H1 (cell line): ENCODE measurements around the gene ENOSF1. TPM values are rescaled to one million over a fixed set of nuclear protein-coding genes. Genes with fewer than 3 reads are reported as not detected.

Experiments used
- CTCF ChIA-PET: fragments of 300-600 bp; sonication (Branson Sonifier 250); formaldehyde crosslinking; loops from one replicate; lab custom pipeline; 2021; ENCODE audit not compliant: partially characterized antibody; lab: Charles Lee
- POLR2A ChIA-PET: fragments of 300-600 bp; sonication (Branson Sonifier 250); formaldehyde crosslinking; loops from one replicate; lab custom pipeline; 2021; ENCODE audit warnings: inconsistent platforms; ENCODE audit not compliant: partially characterized antibody; lab: Charles Lee
- DNase-seq, 2 experiments: peaks; one replicate each; pipeline versions ENCODE4 v3.0.0 to v3.0.0-alpha.2; 2010 to 2022; ENCODE audit warnings: low spot score in 2 of 2, low read depth in 1 of 2, mixed read lengths in 1 of 2
- FAIRE-seq: peaks from 2 replicates; lab custom pipeline; 2011; peaks lifted over from hg19 to GRCh38; lab: Jason Lieb, UNC
- H2AFZ ChIP-seq: 2 replicates; pipeline ENCODE4 v1.8.1; 2012; ENCODE audit warnings: low read length, inconsistent platforms
- H2AK5ac ChIP-seq: 2 replicates; pipeline ENCODE4 v1.6.1; 2013; ENCODE audit warnings: low read depth, low read length
- H2BK120ac ChIP-seq: replicated peaks from 2 replicates; pipeline ENCODE3; 2013; ENCODE audit warnings: low read depth, low read length, inconsistent platforms
- H2BK12ac ChIP-seq: 2 replicates; pipeline ENCODE4 v1.6.1; 2013; ENCODE audit warnings: low read depth, low read length
- H2BK15ac ChIP-seq: 2 replicates; pipeline ENCODE4 v1.6.1; 2013; ENCODE audit warnings: low read length
- H2BK20ac ChIP-seq: 2 replicates; pipeline ENCODE4 v1.6.1; 2013; ENCODE audit warnings: low read length
- H2BK5ac ChIP-seq: 2 replicates; pipeline ENCODE4 v1.6.1; 2013; ENCODE audit warnings: low read depth, low read length
- H3K14ac ChIP-seq: 2 replicates; pipeline ENCODE4 v1.6.1; 2013; ENCODE audit warnings: inconsistent platforms; ENCODE audit not compliant: insufficient read length
- H3K18ac ChIP-seq: 2 replicates; pipeline ENCODE4 v1.6.1; 2013; ENCODE audit warnings: low read length; ENCODE audit errors: extremely low read depth
- H3K23ac ChIP-seq: 2 replicates; pipeline ENCODE4 v1.6.1; 2013; ENCODE audit warnings: inconsistent platforms; ENCODE audit not compliant: insufficient read length
- H3K23me2 ChIP-seq: 2 replicates; pipeline ENCODE4 v1.6.1; 2013; ENCODE audit warnings: low read depth, low read length
- H3K27ac ChIP-seq: 2 replicates; pipeline ENCODE4 v1.6.1; 2011; ENCODE audit warnings: low read depth, low read length, inconsistent platforms
- H3K27me3 ChIP-seq, 4 experiments: replicated peaks in 1 of 4; 1 replicate in 1 of 4; 2 replicates in 3 of 4; pipeline versions ENCODE4 v1.6.1 to v1.8.1; 2011 to 2013; ENCODE audit warnings: low read length in 3 of 4, mild to moderate bottlenecking in 3 of 4, inconsistent platforms in 2 of 4, mixed read lengths in 2 of 4, moderate library complexity in 1 of 4; ENCODE audit not compliant: control insufficient read depth in 3 of 4, insufficient read depth in 3 of 4; ENCODE audit errors: extremely low read depth in 1 of 4
- H3K36me3 ChIP-seq, 4 experiments: 2 replicates each; pipeline versions ENCODE4 v1.6.1 to v1.8.1; 2011 to 2013; ENCODE audit warnings: mild to moderate bottlenecking in 4 of 4, low read length in 3 of 4, moderate library complexity in 2 of 4, control low read depth in 1 of 4, inconsistent platforms in 1 of 4; ENCODE audit not compliant: insufficient read depth in 4 of 4, control insufficient read depth in 2 of 4
- H3K4ac ChIP-seq: replicated peaks from 2 replicates; pipeline ENCODE3; 2013; ENCODE audit warnings: low read length, low read depth, mixed read lengths, inconsistent platforms; ENCODE audit not compliant: insufficient read length
- H3K4me1 ChIP-seq, 4 experiments: replicated peaks in 1 of 4; 1 replicate in 1 of 4; 2 replicates in 3 of 4; pipeline versions ENCODE4 v1.6.1 to v1.8.1; 2011 to 2013; ENCODE audit warnings: low read length in 3 of 4, inconsistent platforms in 2 of 4, mixed read lengths in 1 of 4; ENCODE audit not compliant: insufficient read depth in 4 of 4, control insufficient read depth in 3 of 4
- H3K4me2 ChIP-seq, 2 experiments: 2 replicates each; pipeline versions ENCODE4 v1.6.1 to v1.8.1; 2011 to 2013; ENCODE audit warnings: low read depth in 2 of 2, low read length in 2 of 2, control low read depth in 1 of 2, inconsistent platforms in 1 of 2, mild to moderate bottlenecking in 1 of 2; ENCODE audit not compliant: insufficient read depth in 1 of 2
- H3K4me3 ChIP-seq, 4 experiments: fragments of 200-600, 300-600 bp in 1 of 4; sonication (generic), shearing (Covaris generic), sonication (Bioruptor Twin) in 1 of 4; 2 replicates each; pipeline versions ENCODE4 v1.5.1 to v1.8.1; 2011 to 2016; ENCODE audit warnings: low read length in 4 of 4, low read depth in 3 of 4, control low read depth in 2 of 4, inconsistent platforms in 2 of 4, mild to moderate bottlenecking in 2 of 4, mixed read lengths in 1 of 4, moderate library complexity in 1 of 4; ENCODE audit not compliant: insufficient read depth in 2 of 4; ENCODE audit errors: extremely low read depth in 1 of 4
- H3K56ac ChIP-seq: replicated peaks from 2 replicates; pipeline ENCODE3; 2013; ENCODE audit warnings: low read depth, mild to moderate bottlenecking, mixed read lengths, low read length, inconsistent platforms; ENCODE audit not compliant: insufficient read length
- H3K79me1 ChIP-seq: 2 replicates; pipeline ENCODE4 v1.6.1; 2013; ENCODE audit warnings: low read depth, low read length, control low read depth
- H3K79me2 ChIP-seq, 2 experiments: 2 replicates each; pipeline versions ENCODE4 v1.6.1 to v1.8.1; 2012 to 2013; ENCODE audit warnings: low read length in 2 of 2, mild to moderate bottlenecking in 2 of 2, inconsistent platforms in 1 of 2; ENCODE audit not compliant: insufficient read depth in 2 of 2, control insufficient read depth in 1 of 2
- H3K9ac ChIP-seq, 4 experiments: replicated peaks in 1 of 4; 1 replicate in 1 of 4; 2 replicates in 3 of 4; pipeline versions ENCODE4 v1.6.1 to v1.8.1; 2011 to 2013; ENCODE audit warnings: low read depth in 3 of 4, low read length in 3 of 4, control low read depth in 2 of 4, mild to moderate bottlenecking in 2 of 4, moderate library complexity in 2 of 4, inconsistent platforms in 1 of 4; ENCODE audit errors: extremely low read depth in 1 of 4
- H3K9me3 ChIP-seq, 2 experiments: 2 replicates each; pipeline versions ENCODE4 v1.6.1 to v1.8.1; 2012 to 2013; ENCODE audit warnings: mild to moderate bottlenecking in 2 of 2, moderate library complexity in 2 of 2, control low read depth in 1 of 2, inconsistent platforms in 1 of 2, low read depth in 1 of 2, low read length in 1 of 2, mixed read lengths in 1 of 2; ENCODE audit not compliant: insufficient read depth in 2 of 2
- H4K20me1 ChIP-seq, 2 experiments: replicated peaks in 1 of 2; 2 replicates each; pipeline versions ENCODE3 to v1.8.1; 2011 to 2013; ENCODE audit warnings: inconsistent platforms in 2 of 2, low read length in 2 of 2, mild to moderate bottlenecking in 1 of 2; ENCODE audit not compliant: insufficient read depth in 2 of 2, control insufficient read depth in 1 of 2
- H4K5ac ChIP-seq: 2 replicates; pipeline ENCODE4 v1.6.1; 2013; ENCODE audit warnings: low read length, low read depth, mixed read lengths, inconsistent platforms; ENCODE audit not compliant: insufficient read length
- H4K8ac ChIP-seq: 2 replicates; pipeline ENCODE4 v1.8.0; 2013; ENCODE audit warnings: mild to moderate bottlenecking, moderate library complexity, low read length, inconsistent platforms; ENCODE audit not compliant: insufficient read depth; ENCODE audit errors: extremely low read depth
- H4K91ac ChIP-seq: replicated peaks from 2 replicates; pipeline ENCODE3; 2013; ENCODE audit warnings: low read length, mixed read lengths, inconsistent platforms; ENCODE audit not compliant: insufficient read length
- ASH2L ChIP-seq: fragments of 200-600, 300-600 bp; sonication (generic); IDR thresholded peaks from one replicate; pipeline ENCODE4 v1.7.1; 2017; ENCODE audit warnings: low read length
- EP300 ChIP-seq, 2 experiments: IDR thresholded peaks; 1 replicate in 1 of 2; 2 replicates in 1 of 2; pipeline ENCODE4 v1.6.1; 2011 to 2012; ENCODE audit warnings: low read depth in 2 of 2, low read length in 2 of 2, mild to moderate bottlenecking in 2 of 2, borderline replicate concordance in 1 of 2, inconsistent platforms in 1 of 2, moderate library complexity in 1 of 2
- GTF2F1 ChIP-seq: IDR thresholded peaks from 2 replicates; pipeline ENCODE4 v1.6.1; 2012; ENCODE audit warnings: low read depth, low read length, improper control_type of control experiment, borderline replicate concordance
- KDM4A ChIP-seq: IDR thresholded peaks from one replicate; pipeline ENCODE4 v1.7.1; 2012; ENCODE audit warnings: low read depth, mild to moderate bottlenecking, moderate library complexity, low read length, inconsistent platforms; ENCODE audit not compliant: severe bottlenecking
- NRF1 ChIP-seq: IDR thresholded peaks from 2 replicates; pipeline ENCODE4 v1.6.1; 2011; ENCODE audit warnings: mild to moderate bottlenecking, low read depth, low read length, improper control_type of control experiment
- PHF8 ChIP-seq: fragments of 200-600 bp; sonication (generic); conservative IDR thresholded peaks from 2 replicates; pipeline ENCODE4 v1.7.1; 2012; ENCODE audit warnings: low read depth, mild to moderate bottlenecking, inconsistent platforms, low read length, moderate library complexity
- POLR2AphosphoS5 ChIP-seq: IDR thresholded peaks from 2 replicates; pipeline ENCODE4 v1.6.1; 2011; ENCODE audit warnings: low read depth, low read length
- POU5F1 ChIP-seq: IDR thresholded peaks from 2 replicates; pipeline ENCODE4 v1.6.1; 2011; ENCODE audit warnings: low read depth, mild to moderate bottlenecking, low read length, moderate library complexity
- RBBP5 ChIP-seq: IDR thresholded peaks from 2 replicates; pipeline ENCODE4 v1.7.1; 2012; ENCODE audit warnings: low read depth, mild to moderate bottlenecking, inconsistent platforms, low read length, moderate library complexity, borderline replicate concordance
- TAF7 ChIP-seq: optimal IDR thresholded peaks from 2 replicates; pipeline ENCODE3; 2011; ENCODE audit warnings: low read depth, mild to moderate bottlenecking, inconsistent platforms, low read length, moderate library complexity, borderline replicate concordance
- YY1 ChIP-seq: IDR thresholded peaks from 2 replicates; pipeline ENCODE4 v1.6.1; 2011; ENCODE audit warnings: low read depth, mild to moderate bottlenecking, low read length
- WGBS, 2 experiments: shearing (Covaris generic) in 1 of 2; methylation state at CpG; one replicate each; pipeline versions ENCODE4 v1.1.6 to v1.1.7; 2013 to 2015; ENCODE audit warnings: low lambda C conversion rate in 2 of 2, mixed read lengths in 2 of 2, inconsistent platforms in 1 of 2, low coverage in 1 of 2, missing lambda C conversion rate in 1 of 2; ENCODE audit not compliant: insufficient replicate concordance in 2 of 2, insufficient coverage in 1 of 2, insufficient read length in 1 of 2; ENCODE audit errors: extremely low coverage in 1 of 2, missing lambda C conversion rate in 1 of 2; 5-methylcytosine and 5-hydroxymethylcytosine counted together
- polyA plus RNA-seq, 7 experiments: library from polyadenylated mRNA; depleted of rRNA in 3 of 7; stranded (reverse) in 5 of 7; unstranded in 2 of 7; fragments of >200 nt in 5 of 7; fragments of 200-250 nt in 2 of 7; gene quantifications; 1 replicate in 5 of 7; 2 replicates in 1 of 7; 4 replicates in 1 of 7; pipeline versions ENCODE4 v1.2.1 to v1.2.3, GENCODE V29; 2011 to 2013; ENCODE audit warnings: missing spikeins in 2 of 7, mixed read lengths in 2 of 7
- total RNA-seq: library from RNA; stranded (reverse); fragmentation: NEBNext Ultra II Directional; extraction: Animal tissue kit (Norgen Biotek cat#: 25700); gene quantifications from 2 replicates; pipeline ENCODE4 v1.2.1, GENCODE V29; 2021

Gene ENOSF1
- total and polyA plus RNA-seq, 2 of the 8 experiments (the other 6 are each of a cell fraction or from before 2014, with no cell fraction given) = 15.4 to 26.4 TPM

DNA sequence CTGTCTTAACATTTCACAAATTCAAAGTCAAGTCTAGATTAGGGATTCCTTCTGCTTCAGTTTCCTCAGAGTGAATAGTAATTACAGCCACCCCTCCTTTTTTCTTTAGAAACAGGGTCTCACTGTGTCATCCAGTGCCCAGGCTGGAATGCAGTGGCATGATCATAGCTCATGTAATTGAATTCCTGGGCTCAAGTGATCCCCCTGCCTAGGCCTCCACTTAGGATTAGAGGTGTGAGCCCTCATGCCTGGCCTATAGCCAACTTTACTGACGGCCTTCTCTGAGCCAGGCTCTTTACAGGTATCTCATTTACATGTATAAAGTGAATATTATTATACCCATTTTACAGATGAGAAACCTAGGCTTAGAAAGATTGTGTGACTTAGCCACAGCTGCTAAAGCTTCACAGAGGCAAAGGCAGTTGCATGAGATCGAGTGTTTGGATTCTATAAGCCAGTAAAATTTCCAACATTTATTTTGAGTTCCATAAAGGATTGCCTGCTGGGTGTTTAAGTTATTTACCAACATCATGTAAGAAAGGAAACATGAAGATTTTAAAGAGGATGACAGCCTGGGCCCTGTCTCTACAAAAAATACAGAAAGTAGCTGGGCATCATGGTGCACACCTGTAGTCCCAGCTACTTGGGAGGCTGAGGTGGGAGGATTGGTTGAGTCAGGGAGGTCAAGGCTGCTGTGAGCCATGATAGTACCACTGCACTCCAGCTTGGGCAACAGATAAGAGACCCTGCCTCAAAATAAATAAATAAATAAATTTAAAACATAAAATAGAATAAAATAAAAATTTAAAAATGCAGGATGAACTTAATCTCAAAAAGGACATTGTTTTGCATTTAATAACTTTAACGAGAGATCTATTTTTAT, 1.8 kb downstream of the ENOSF1 start:
- CTCF ChIA-PET = interaction anchor here (0.8 to 2.4 kb wide), 4 partner anchors 24 to 122 kb away, joined by 3 to 9 read pairs (median 5); no protein-coding TSS in a partner anchor
- H4K20me1 ChIP-seq = peaks cover 3 to 6% of the 10 kb centered on the region in 2 experiments
- H3K4me2 ChIP-seq = peak overlapping the region; percentile 81 to 86; a peak in 2 of 4 replicates
- H3K18ac ChIP-seq = no peak overlapping the region
- H2BK12ac ChIP-seq = no peak overlapping the region
- H3K79me1 ChIP-seq = peaks cover 9% of the 10 kb centered on the region; the same call in 1 of the 2 replicates
- H4K8ac ChIP-seq = no peak overlapping the region; the same call in 1 of the 2 replicates
- H3K23ac ChIP-seq = no peak overlapping the region
- H3K36me3 ChIP-seq = peaks cover 0 to 12% (median 0%) of the 10 kb centered on the region in 4 experiments; a peak in 3 of 8 replicates
- H3K14ac ChIP-seq = no peak overlapping the region
- 93% methylated on average over 3 of the region's 3 CpGs; no CpG with 5 or more reads in 1 of the 2 experiments for WGBS, 2 experiments
- no peak overlapping the region for H3K9ac ChIP-seq
- no peak overlapping the region for H4K5ac ChIP-seq
- no peak overlapping the region for H4K91ac ChIP-seq
- H3K27ac ChIP-seq = no peak overlapping the region
- H3K56ac ChIP-seq = no peak overlapping the region
- H2BK15ac ChIP-seq = no peak overlapping the region
- no peak overlapping the region for H3K4ac ChIP-seq
- DNase-seq (peak in 1 of 2 experiments; percentile 8), FAIRE-seq (no peak)
- no peaks in the 10 kb centered on the region for H3K27me3 ChIP-seq
- H3K4me1 ChIP-seq = peaks cover 0 to 3% (median 1%) of the 10 kb centered on the region in 4 experiments; a peak in 2 of 7 replicates
- H3K4me3 ChIP-seq = peak overlapping the region in 2 of 4 experiments; percentile 71 to 81; a peak in 5 of 8 replicates
- H3K23me2 ChIP-seq = peaks cover 8% of the 10 kb centered on the region; the same call in 1 of the 2 replicates
- H3K9me3 ChIP-seq = no peaks in the 10 kb centered on the region
- peaks cover 12 to 39% of the 10 kb centered on the region in 2 experiments for H3K79me2 ChIP-seq
- H2BK20ac ChIP-seq = no peak overlapping the region
- no peak overlapping the region for H2BK120ac ChIP-seq
- H2AK5ac ChIP-seq = no peak overlapping the region
- POLR2A ChIA-PET = interaction anchor here (1.6 to 1.8 kb wide), 2 partner anchors 10 to 13 kb away, joined by 4 to 5 read pairs; no protein-coding TSS in a partner anchor
- no peak overlapping the region for H2AFZ ChIP-seq
- no peak overlapping the region for H2BK5ac ChIP-seq
- TF ChIP-seq EP300 (IDR thresholded peaks at IDR 0.05; ENCODE audit: borderline replicate concordance in 1 of 2, low read depth in 2 of 2, low read length in 2 of 2) (no peak), POU5F1 (no peak), ASH2L (no peak), NRF1 (no peak), PHF8 (no peak), POLR2AphosphoS5 (no peak), KDM4A (no peak), TAF7 (no peak), GTF2F1 (no peak), RBBP5 (no peak), YY1 (no peak)
